K562 (cell line): ENCODE measurements around the gene MPV17L2. TPM values are rescaled to one million over a fixed set of nuclear protein-coding genes. Genes with fewer than 3 reads are reported as not detected.
A peak's percentile ranks its signal among the peaks of the same experiment; 100 is the strongest.

Experiments
- CHD4 ChIP-seq: fragments of 200-600 bp; sonication (generic); IDR thresholded peaks from 3 replicates; pipeline ENCODE4 v1.6.1; 2012; ENCODE audit warnings: low read depth, mild to moderate bottlenecking, mixed read lengths, low read length, inconsistent platforms; ENCODE audit not compliant: insufficient read depth, insufficient replicate concordance, poor library complexity, severe bottlenecking
- KDM5B ChIP-seq: fragments of 200-600 bp; sonication (generic); IDR thresholded peaks from 2 replicates; pipeline ENCODE4 v1.6.1; 2012; ENCODE audit warnings: low read depth, mild to moderate bottlenecking, moderate library complexity, low read length, control low read depth, inconsistent platforms; ENCODE audit not compliant: insufficient replicate concordance
- L3MBTL2 ChIP-seq: fragments of 450-650 bp; IDR thresholded peaks from 2 replicates; pipeline ENCODE4 v1.6.1; 2016; ENCODE audit warnings: mild to moderate bottlenecking, moderate library complexity
- LARP7 ChIP-seq: fragments of 450-650 bp; IDR thresholded peaks from 2 replicates; pipeline ENCODE4 v1.6.1; 2016
- LCOR ChIP-seq: sonication (generic); formaldehyde crosslinking; IDR thresholded peaks from 2 replicates; pipeline ENCODE4 v1.8.0; 2022; ENCODE audit warnings: mild to moderate bottlenecking, missing genetic modification reagents
- NCOR1 ChIP-seq: fragments of 450-650 bp; IDR thresholded peaks from 2 replicates; pipeline ENCODE4 v1.6.1; 2016; ENCODE audit warnings: mild to moderate bottlenecking, moderate library complexity
- NR4A1 ChIP-seq, 2 experiments: fragments of 250-450 bp in 1 of 2; fragments of 450-650 bp in 1 of 2; sonication (Bioruptor Pico) in 1 of 2; IDR thresholded peaks; 2 replicates each; pipeline versions ENCODE4 v1.4.0 to v1.6.1; 2016 to 2020; ENCODE audit warnings: mild to moderate bottlenecking in 2 of 2, missing compliant biosample characterization in 1 of 2, missing genetic modification characterization in 1 of 2, moderate library complexity in 1 of 2
- TEAD1 ChIP-seq, 2 experiments: fragments of 450-650 bp in 1 of 2; sonication (generic) in 1 of 2; formaldehyde crosslinking; IDR thresholded peaks; 2 replicates each; pipeline versions ENCODE4 v1.4.0 to v1.8.0; 2020 to 2022; ENCODE audit warnings: mild to moderate bottlenecking in 2 of 2, missing genetic modification reagents in 1 of 2
- TEAD2 ChIP-seq: fragments of 450-650 bp; IDR thresholded peaks from 2 replicates; pipeline ENCODE4 v1.6.1; 2016; ENCODE audit warnings: missing genetic modification characterization, control low read depth, missing compliant biosample characterization
- ZNF217 ChIP-seq: sonication (generic); formaldehyde crosslinking; IDR thresholded peaks from 2 replicates; pipeline ENCODE4 v1.8.0; 2022; ENCODE audit warnings: mild to moderate bottlenecking, missing genetic modification reagents
- polyA plus RNA-seq, 8 experiments: library from polyadenylated mRNA; depleted of rRNA in 4 of 8; stranded (reverse) in 5 of 8; unstranded in 3 of 8; fragments of >200 nt; fragmentation: Nextera tagmentation in 2 of 8; fragmentation: Illumina TruSeq in 1 of 8; extraction: Ambion mirVana in 2 of 8; extraction: Trizol in 1 of 8; gene quantifications; 2 replicates each; pipeline versions ENCODE4 v1.2.1 to v1.2.3, GENCODE V29; 2011 to 2014; ENCODE audit warnings: inconsistent platforms in 1 of 8, missing spikeins in 1 of 8
- total RNA-seq, 7 experiments: library from RNA; depleted of rRNA in 6 of 7; stranded (reverse); fragments of >200 nt in 6 of 7; fragmentation: Illumina TruSeq in 2 of 7; extraction: Trizol in 2 of 7; gene quantifications; 2 replicates each; pipeline versions ENCODE4 v1.2.1 to v1.2.3, GENCODE V29; 2011 to 2021; ENCODE audit warnings: low replicate concordance in 1 of 7
- TF ChIP-seq, protein P1 (sequence below): fragments of 450-650 bp; IDR thresholded peaks from 2 replicates; pipeline ENCODE4 v1.7.1; 2018; ENCODE audit warnings: mild to moderate bottlenecking, low read depth; ENCODE audit not compliant: partially characterized antibody
- TF ChIP-seq, protein P2 (sequence below): fragments of 450-650 bp; IDR thresholded peaks from 2 replicates; pipeline ENCODE4 v1.6.1; 2017; ENCODE audit warnings: antibody characterized with exemption, mild to moderate bottlenecking
- TF ChIP-seq, protein P3 (sequence below): fragments of 250-450 bp; sonication (Bioruptor Pico); IDR thresholded peaks from 2 replicates; pipeline ENCODE4 v1.5.0; 2021; ENCODE audit warnings: mild to moderate bottlenecking, moderate library complexity
- TF ChIP-seq, protein P4 (sequence below): IDR thresholded peaks from 3 replicates; pipeline ENCODE4 v1.6.1; 2011; ENCODE audit warnings: borderline replicate concordance, mild to moderate bottlenecking; ENCODE audit not compliant: insufficient read length, insufficient read depth

Gene MPV17L2
- total and polyA plus RNA-seq, 9 of the 15 experiments (the other 6 are each of a cell fraction or from before 2014, with no cell fraction given), result 10.6 to 60.2 (median 28.5) TPM

DNA sequence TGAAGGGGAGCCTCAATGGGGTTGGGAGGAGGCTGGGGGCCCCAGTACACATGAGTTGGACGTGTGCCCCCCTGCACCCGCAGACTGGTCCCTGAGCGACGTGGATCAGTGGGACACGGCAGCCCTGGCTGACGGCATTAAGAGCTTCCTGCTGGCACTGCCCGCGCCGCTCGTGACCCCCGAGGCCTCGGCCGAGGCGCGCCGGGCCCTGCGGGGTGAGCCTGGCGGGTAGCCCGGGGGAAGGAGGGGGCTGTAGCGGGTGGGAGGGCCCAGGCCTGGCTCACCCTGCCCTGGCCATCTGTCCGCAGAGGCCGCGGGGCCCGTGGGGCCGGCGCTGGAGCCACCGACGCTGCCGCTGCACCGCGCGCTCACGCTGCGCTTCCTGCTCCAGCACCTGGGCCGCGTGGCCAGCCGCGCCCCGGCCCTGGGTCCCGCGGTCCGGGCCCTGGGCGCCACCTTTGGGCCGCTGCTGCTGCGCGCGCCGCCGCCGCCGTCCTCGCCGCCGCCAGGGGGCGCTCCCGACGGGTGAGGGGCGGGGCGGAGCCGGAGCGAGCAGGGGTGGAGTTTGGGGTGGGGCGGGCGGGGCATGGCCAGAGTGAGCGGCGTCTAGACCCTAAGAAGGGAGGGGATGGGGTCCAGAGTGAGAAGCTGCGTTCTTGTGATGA lies 31.9 kb upstream of the MPV17L2 start (continued):
- TF ChIP-seq L3MBTL2 (peak; percentile 56; the same call in 1 of the 2 replicates), ZNF217 (CRISPR knock-in tag) (no peak), LCOR (CRISPR knock-in tag) (no peak), LARP7 (no peak), NR4A1 (CRISPR knock-in tag; IDR thresholded peaks at IDR 0.05) (no peak), NR4A1 (tag; IDR thresholded peaks at IDR 0.05) (no peak), KDM5B (no peak), NCOR1 (no peak), CHD4 (no peak), TEAD1 (CRISPR knock-in tag; IDR thresholded peaks at IDR 0.05) (peak in 1 of 2 experiments; percentile 32; a peak in 1 of 4 replicates), TEAD2 (tag) (no peak)
- TF ChIP-seq, protein P1, sequence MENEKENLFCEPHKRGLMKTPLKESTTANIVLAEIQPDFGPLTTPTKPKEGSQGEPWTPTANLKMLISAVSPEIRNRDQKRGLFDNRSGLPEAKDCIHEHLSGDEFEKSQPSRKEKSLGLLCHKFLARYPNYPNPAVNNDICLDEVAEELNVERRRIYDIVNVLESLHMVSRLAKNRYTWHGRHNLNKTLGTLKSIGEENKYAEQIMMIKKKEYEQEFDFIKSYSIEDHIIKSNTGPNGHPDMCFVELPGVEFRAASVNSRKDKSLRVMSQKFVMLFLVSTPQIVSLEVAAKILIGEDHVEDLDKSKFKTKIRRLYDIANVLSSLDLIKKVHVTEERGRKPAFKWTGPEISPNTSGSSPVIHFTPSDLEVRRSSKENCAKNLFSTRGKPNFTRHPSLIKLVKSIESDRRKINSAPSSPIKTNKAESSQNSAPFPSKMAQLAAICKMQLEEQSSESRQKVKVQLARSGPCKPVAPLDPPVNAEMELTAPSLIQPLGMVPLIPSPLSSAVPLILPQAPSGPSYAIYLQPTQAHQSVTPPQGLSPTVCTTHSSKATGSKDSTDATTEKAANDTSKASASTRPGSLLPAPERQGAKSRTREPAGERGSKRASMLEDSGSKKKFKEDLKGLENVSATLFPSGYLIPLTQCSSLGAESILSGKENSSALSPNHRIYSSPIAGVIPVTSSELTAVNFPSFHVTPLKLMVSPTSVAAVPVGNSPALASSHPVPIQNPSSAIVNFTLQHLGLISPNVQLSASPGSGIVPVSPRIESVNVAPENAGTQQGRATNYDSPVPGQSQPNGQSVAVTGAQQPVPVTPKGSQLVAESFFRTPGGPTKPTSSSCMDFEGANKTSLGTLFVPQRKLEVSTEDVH, result no peak
- TF ChIP-seq, protein P2, sequence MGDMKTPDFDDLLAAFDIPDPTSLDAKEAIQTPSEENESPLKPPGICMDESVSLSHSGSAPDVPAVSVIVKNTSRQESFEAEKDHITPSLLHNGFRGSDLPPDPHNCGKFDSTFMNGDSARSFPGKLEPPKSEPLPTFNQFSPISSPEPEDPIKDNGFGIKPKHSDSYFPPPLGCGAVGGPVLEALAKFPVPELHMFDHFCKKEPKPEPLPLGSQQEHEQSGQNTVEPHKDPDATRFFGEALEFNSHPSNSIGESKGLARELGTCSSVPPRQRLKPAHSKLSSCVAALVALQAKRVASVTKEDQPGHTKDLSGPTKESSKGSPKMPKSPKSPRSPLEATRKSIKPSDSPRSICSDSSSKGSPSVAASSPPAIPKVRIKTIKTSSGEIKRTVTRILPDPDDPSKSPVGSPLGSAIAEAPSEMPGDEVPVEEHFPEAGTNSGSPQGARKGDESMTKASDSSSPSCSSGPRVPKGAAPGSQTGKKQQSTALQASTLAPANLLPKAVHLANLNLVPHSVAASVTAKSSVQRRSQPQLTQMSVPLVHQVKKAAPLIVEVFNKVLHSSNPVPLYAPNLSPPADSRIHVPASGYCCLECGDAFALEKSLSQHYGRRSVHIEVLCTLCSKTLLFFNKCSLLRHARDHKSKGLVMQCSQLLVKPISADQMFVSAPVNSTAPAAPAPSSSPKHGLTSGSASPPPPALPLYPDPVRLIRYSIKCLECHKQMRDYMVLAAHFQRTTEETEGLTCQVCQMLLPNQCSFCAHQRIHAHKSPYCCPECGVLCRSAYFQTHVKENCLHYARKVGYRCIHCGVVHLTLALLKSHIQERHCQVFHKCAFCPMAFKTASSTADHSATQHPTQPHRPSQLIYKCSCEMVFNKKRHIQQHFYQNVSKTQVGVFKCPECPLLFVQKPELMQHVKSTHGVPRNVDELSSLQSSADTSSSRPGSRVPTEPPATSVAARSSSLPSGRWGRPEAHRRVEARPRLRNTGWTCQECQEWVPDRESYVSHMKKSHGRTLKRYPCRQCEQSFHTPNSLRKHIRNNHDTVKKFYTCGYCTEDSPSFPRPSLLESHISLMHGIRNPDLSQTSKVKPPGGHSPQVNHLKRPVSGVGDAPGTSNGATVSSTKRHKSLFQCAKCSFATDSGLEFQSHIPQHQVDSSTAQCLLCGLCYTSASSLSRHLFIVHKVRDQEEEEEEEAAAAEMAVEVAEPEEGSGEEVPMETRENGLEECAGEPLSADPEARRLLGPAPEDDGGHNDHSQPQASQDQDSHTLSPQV, result peak; percentile 64; the same call in 1 of the 2 replicates
- TF ChIP-seq, protein P3, sequence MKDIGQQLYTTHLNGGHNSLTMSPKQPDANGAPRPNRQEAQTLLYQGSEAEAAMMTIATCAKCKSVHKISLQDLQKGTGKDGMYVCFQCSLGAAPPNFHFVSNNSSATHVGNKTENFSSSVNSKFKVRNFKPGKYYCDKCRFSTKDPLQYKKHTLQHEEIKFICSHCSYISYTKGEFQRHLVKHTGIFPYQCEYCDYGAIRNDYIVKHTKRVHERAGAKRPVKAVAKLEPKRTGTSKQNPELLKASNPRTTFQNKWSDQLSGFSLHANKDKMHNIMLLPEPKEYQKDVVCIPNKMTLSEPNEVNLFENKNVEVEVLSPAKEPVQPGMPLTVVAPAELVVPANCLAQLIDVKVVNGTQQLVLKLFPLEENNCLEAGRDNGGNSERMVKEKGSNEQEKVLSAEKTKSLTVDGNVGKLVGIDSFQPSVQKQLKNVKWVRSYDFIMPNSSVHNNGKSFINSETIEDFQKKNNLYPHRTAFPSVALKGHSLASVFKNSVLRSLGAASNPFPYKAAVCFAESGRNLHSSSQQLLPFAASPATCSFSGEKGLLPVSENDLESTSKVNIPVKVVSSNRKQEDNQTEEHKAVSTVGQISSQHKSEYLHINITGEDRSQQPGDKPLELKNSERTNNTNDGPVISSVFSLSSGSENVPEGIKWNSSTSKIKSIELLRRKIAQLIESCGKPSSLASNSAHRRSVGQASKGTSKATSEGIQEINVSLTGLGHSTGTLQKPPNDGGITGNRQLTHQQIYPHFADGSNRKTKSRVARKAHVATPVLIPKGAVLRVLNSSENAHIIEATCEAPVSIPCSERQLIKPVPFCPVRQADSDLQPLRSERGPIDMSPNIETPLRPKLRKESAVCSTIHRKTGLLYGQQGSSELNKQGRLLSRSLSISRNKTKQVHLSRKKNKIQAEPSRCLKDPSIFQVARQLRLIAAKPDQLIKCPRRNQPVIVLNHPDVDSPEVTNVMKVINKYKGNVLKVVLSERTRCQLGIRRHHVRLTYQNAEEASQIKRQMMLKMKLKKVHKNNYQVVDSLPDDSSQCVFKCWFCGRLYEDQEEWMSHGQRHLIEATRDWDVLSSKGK (CRISPR knock-in tag), result no peak
- TF ChIP-seq, protein P4, sequence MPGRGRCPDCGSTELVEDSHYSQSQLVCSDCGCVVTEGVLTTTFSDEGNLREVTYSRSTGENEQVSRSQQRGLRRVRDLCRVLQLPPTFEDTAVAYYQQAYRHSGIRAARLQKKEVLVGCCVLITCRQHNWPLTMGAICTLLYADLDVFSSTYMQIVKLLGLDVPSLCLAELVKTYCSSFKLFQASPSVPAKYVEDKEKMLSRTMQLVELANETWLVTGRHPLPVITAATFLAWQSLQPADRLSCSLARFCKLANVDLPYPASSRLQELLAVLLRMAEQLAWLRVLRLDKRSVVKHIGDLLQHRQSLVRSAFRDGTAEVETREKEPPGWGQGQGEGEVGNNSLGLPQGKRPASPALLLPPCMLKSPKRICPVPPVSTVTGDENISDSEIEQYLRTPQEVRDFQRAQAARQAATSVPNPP, result no peak
